ENCODE measurements around the gene RGS12.
A peak's percentile ranks its signal among the peaks of the same experiment; 100 is the strongest.

The RGS12 gene

GRCh38 chr4:3324093-3324815 lies 31.4 kb downstream of the RGS12 start:
- peak; percentile 60 for FAIRE-seq
- DNase-seq (ENCODE audit: insufficient read length, low spot score) = no peak

GRCh38 chr4:3328814-3329663 lies 36.2 kb downstream of the RGS12 start:
- DNase-seq (ENCODE audit: insufficient read length, low spot score) (no peak), FAIRE-seq (no peak)

- DNase-seq (ENCODE audit: insufficient read length, low spot score) (no peak), FAIRE-seq (no peak)
Measured at GRCh38 chr4:3329887-3330286, 37.1 kb downstream of the RGS12 start.

GRCh38 chr4:3330707-3331106 lies 37.9 kb downstream of the RGS12 start:
- DNase-seq (ENCODE audit: insufficient read length, low spot score) (no peak), FAIRE-seq (no peak)

- FAIRE-seq (no peak), DNase-seq (ENCODE audit: insufficient read length, low spot score) (no peak)
Measured at GRCh38 chr4:3331511-3332394, 38.9 kb downstream of the RGS12 start.

GRCh38 chr4:3332498-3332897 lies 39.7 kb downstream of the RGS12 start:
- DNase-seq (ENCODE audit: insufficient read length, low spot score) = no peak
- no peak for FAIRE-seq

GRCh38 chr4:3334316-3334715 lies 41.5 kb downstream of the RGS12 start:
- FAIRE-seq (no peak), DNase-seq (ENCODE audit: insufficient read length, low spot score) (no peak)

GRCh38 chr4:3335385-3335784 lies 42.6 kb downstream of the RGS12 start:
- DNase-seq (ENCODE audit: insufficient read length, low spot score) = no peak

GRCh38 chr4:3335982-3336381 lies 43.2 kb downstream of the RGS12 start:
- DNase-seq (ENCODE audit: insufficient read length, low spot score) = no peak
- FAIRE-seq = no peak

More at GRCh38 chr4:3335385-3335784, 42.6 kb downstream of the RGS12 start:
- no peak for FAIRE-seq

- DNase-seq (ENCODE audit: insufficient read length, low spot score) (no peak), FAIRE-seq (no peak)
Measured at GRCh38 chr4:3336382-3337356, 43.8 kb downstream of the RGS12 start.

GRCh38 chr4:3337357-3337732 lies 44.5 kb downstream of the RGS12 start:
- DNase-seq (ENCODE audit: insufficient read length, low spot score) = no peak
- FAIRE-seq = no peak

- FAIRE-seq = no peak
Measured at GRCh38 chr4:3337811-3338210, 45.0 kb downstream of the RGS12 start.

GRCh38 chr4:3338321-3338838 lies 45.6 kb downstream of the RGS12 start:
- FAIRE-seq = no peak
- DNase-seq (ENCODE audit: insufficient read length, low spot score) = no peak

More at GRCh38 chr4:3337811-3338210, 45.0 kb downstream of the RGS12 start:
- no peak for DNase-seq (ENCODE audit: insufficient read length, low spot score)

GRCh38 chr4:3338976-3339531 lies 46.2 kb downstream of the RGS12 start:
- FAIRE-seq = no peak
- no peak for DNase-seq (ENCODE audit: insufficient read length, low spot score)

GRCh38 chr4:3339577-3339976 lies 46.8 kb downstream of the RGS12 start:
- no peak for DNase-seq (ENCODE audit: insufficient read length, low spot score)
- FAIRE-seq = no peak

- FAIRE-seq (no peak), DNase-seq (ENCODE audit: insufficient read length, low spot score) (no peak)
Measured at GRCh38 chr4:3340038-3340699, 47.3 kb downstream of the RGS12 start.

- DNase-seq (ENCODE audit: insufficient read length, low spot score) (no peak), FAIRE-seq (no peak)
Measured at GRCh38 chr4:3340700-3341083, 47.9 kb downstream of the RGS12 start.

GRCh38 chr4:3341760-3342159 lies 48.9 kb downstream of the RGS12 start:
- no peak for DNase-seq (ENCODE audit: insufficient read length, low spot score)
- FAIRE-seq = no peak

All from HTR-8/SVneo (cell line).